ENCODE results near the gene KRTAP10-1. TPM values are rescaled to one million over a fixed set of nuclear protein-coding genes. Genes with fewer than 3 reads are reported as not detected.

KRTAP10-1 gene
- total and polyA plus RNA-seq, 2 donors from 2014 or later, result not detected

DNA sequence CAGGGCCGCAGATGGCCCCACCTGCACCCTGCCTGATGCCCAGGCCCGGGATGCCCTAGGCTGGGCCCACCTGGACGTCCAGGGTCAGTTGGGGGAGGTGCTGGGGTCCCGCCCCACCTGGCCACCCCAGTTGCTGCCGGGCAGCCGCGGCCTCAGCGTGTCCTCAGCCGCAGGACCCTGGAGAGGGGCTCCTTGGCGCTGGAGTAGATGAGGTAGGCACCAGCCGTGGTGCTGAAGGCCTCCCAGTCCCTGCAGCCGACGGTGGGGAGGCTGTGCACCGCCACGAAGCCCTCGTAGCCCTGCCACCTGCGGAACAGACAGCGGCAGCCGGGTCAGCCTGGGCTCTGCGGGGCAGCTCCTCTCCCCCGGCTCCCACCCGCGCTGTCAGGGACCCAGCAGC lies 40.4 kb downstream of the KRTAP10-1 start:
- intact Hi-C loops (cut with DNase I), result no loop called here
- TF ChIP-seq, protein P1, sequence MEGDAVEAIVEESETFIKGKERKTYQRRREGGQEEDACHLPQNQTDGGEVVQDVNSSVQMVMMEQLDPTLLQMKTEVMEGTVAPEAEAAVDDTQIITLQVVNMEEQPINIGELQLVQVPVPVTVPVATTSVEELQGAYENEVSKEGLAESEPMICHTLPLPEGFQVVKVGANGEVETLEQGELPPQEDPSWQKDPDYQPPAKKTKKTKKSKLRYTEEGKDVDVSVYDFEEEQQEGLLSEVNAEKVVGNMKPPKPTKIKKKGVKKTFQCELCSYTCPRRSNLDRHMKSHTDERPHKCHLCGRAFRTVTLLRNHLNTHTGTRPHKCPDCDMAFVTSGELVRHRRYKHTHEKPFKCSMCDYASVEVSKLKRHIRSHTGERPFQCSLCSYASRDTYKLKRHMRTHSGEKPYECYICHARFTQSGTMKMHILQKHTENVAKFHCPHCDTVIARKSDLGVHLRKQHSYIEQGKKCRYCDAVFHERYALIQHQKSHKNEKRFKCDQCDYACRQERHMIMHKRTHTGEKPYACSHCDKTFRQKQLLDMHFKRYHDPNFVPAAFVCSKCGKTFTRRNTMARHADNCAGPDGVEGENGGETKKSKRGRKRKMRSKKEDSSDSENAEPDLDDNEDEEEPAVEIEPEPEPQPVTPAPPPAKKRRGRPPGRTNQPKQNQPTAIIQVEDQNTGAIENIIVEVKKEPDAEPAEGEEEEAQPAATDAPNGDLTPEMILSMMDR (IDR thresholded peaks at IDR 0.05; ENCODE audit: borderline replicate concordance, extremely low read depth, insufficient read depth), result no peak
- Histone ChIP-seq H3K27me3 (ENCODE audit: control insufficient read depth, insufficient read depth, low read length) (no peaks in the 10 kb centered on the region), H3K4me1 (ENCODE audit: control insufficient read depth in 2 of 3, insufficient read depth in 2 of 3, low read depth in 1 of 3, low read length in 3 of 3) (no peaks in the 10 kb centered on the region), H3K36me3 (ENCODE audit: control insufficient read depth in 2 of 3, insufficient read depth in 3 of 3, low read length in 3 of 3) (no peaks in the 10 kb centered on the region), H3K27ac (ENCODE audit: low read depth in 2 of 2, low read length in 2 of 2) (no peak overlapping the region), H3K4me3 (ENCODE audit: low read length in 3 of 3) (no peak overlapping the region), H3K9ac (ENCODE audit: low read length in 3 of 3) (no peak overlapping the region), H3K9me3 (ENCODE audit: control insufficient read depth in 2 of 3, insufficient read depth in 1 of 3, low read length in 3 of 3) (no peaks in the 10 kb centered on the region)
- FAIRE-seq (no peak), DNase-seq (peak in 1 of 5 donors; percentile 52)

DNA sequence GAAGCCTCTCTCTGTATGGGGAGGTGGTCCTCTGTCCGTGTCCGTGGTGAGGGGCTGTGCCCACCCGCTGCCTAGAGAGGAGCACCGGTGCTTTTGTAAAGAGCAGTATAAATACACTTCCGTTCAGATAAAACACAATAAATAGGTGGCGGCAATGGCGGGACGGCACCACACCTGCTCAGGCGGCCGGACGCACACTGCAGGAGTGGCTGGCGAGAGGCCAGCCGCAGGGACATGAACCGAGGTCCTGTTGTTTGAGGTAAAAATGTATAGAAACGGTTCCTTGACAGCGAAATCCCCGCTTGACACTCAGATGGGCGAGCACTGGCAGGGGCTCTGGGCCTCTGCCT lies 40.8 kb downstream of the KRTAP10-1 start:
- Histone ChIP-seq H3K27ac (ENCODE audit: low read depth in 2 of 2, low read length in 2 of 2) (no peak overlapping the region), H3K9me3 (ENCODE audit: control insufficient read depth in 2 of 3, insufficient read depth in 1 of 3, low read length in 3 of 3) (no peaks in the 10 kb centered on the region), H3K36me3 (ENCODE audit: control insufficient read depth in 2 of 3, insufficient read depth in 3 of 3, low read length in 3 of 3) (no peaks in the 10 kb centered on the region), H3K9ac (ENCODE audit: low read length in 3 of 3) (no peak overlapping the region), H3K4me1 (ENCODE audit: control insufficient read depth in 2 of 3, insufficient read depth in 2 of 3, low read depth in 1 of 3, low read length in 3 of 3) (no peaks in the 10 kb centered on the region), H3K4me3 (ENCODE audit: low read length in 3 of 3) (no peak overlapping the region), H3K27me3 (ENCODE audit: control insufficient read depth, insufficient read depth, low read length) (no peaks in the 10 kb centered on the region)
- TF ChIP-seq, protein P1 (IDR thresholded peaks at IDR 0.05; ENCODE audit: borderline replicate concordance, extremely low read depth, insufficient read depth), result no peak
- intact Hi-C loops (cut with DNase I), result no loop called here
- no peak for FAIRE-seq
- peak in 1 of 5 donors; percentile 62 for DNase-seq

DNA sequence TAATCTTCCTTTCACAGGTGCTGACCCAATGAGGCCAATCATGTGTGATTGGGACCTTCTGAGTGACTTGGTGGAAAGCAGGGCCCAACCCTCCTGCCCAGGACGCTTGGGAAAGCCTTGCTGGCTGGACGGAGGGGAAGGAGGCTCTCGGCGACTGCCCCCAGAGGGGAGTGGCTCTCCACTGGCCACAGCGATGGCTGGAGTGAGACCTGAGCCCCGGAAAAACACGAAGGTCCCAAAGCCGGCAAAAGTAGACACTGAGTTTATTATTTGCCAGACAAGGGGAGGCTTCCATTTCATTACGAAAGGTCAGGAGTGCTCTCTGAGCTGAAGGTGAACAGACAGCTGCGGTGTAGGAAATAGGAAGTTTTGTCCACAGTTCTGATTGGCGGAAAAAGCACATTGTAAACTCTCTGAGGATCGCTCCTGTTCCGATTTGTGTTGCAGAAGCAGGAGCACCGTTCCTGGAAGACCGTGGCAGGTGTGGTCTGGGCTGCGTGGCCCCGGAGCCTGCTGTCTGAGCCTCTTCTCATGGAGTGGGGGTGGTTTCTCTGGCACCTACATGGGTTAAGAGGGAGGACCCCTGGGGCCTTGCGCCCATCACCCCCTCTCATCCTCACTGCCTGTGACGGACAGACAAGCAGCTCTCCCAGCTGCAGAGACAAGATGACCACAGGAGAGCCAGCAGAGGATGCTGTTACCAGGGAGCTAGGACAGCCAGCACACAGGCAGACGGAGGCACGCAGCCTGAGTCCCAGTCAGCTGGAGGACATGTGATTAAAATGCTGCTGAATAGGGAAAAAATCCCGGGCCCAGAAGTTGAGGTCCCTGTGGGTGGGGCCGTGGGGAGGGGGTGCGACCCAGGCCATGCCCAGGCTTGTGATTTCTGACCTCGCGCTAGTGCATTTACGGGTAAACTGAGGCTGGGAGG lies 41.5 kb downstream of the KRTAP10-1 start:
- Histone ChIP-seq H3K4me3 (ENCODE audit: low read length in 3 of 3) (no peak overlapping the region), H3K27ac (ENCODE audit: low read depth in 2 of 2, low read length in 2 of 2) (no peak overlapping the region), H3K4me1 (ENCODE audit: control insufficient read depth in 2 of 3, insufficient read depth in 2 of 3, low read depth in 1 of 3, low read length in 3 of 3) (no peaks in the 10 kb centered on the region), H3K27me3 (ENCODE audit: control insufficient read depth, insufficient read depth, low read length) (no peaks in the 10 kb centered on the region), H3K9me3 (ENCODE audit: control insufficient read depth in 2 of 3, insufficient read depth in 1 of 3, low read length in 3 of 3) (peaks cover 0 to under 1% (median 0%) of the 10 kb centered on the region in 3 donors), H3K36me3 (ENCODE audit: control insufficient read depth in 2 of 3, insufficient read depth in 3 of 3, low read length in 3 of 3) (no peaks in the 10 kb centered on the region), H3K9ac (ENCODE audit: low read length in 3 of 3) (no peak overlapping the region)
- no peak for FAIRE-seq
- intact Hi-C loops (cut with DNase I), result no loop called here
- DNase-seq, result peak in 1 of 5 donors; percentile 14
- TF ChIP-seq, protein P1 (IDR thresholded peaks at IDR 0.05; ENCODE audit: borderline replicate concordance, extremely low read depth, insufficient read depth), result no peak

All from kidney (tissue), 14 donors.